HCT116 (cell line): ENCODE data around the gene GMDS. TPM values are rescaled to one million over a fixed set of nuclear protein-coding genes. Genes with fewer than 3 reads are reported as not detected.

Experiments
- ATAC-seq: fragments of 200-7000 bp; cut with Tn5 transposase; 2 replicates; pipeline ENCODE4 v1.9.1; 2020; ENCODE audit warnings: mild to moderate bottlenecking, moderate library complexity
- BruUV-seq: library from RNA; stranded (reverse); fragments of 400-500 nt; replicated peaks from 2 replicates; lab custom pipeline; 2021; lab: Mats Ljungman, UMichigan
- CTCF ChIA-PET: fragments of 300-600 bp; sonication (Branson Sonifier 250); formaldehyde crosslinking; loops from one replicate; lab custom pipeline; 2021; ENCODE audit warnings: antibody characterized with exemption; lab: Charles Lee
- POLR2A ChIA-PET: fragments of 300-600, 350-600 bp; sonication (Branson Sonifier 250); formaldehyde crosslinking; loops from one replicate; lab custom pipeline; 2021; ENCODE audit warnings: antibody characterized with exemption; lab: Charles Lee
- RAD21 ChIA-PET, 2 experiments: fragments of 300-600 bp; sonication (Branson Sonifier 250); formaldehyde crosslinking; loops; one replicate each; lab custom pipeline; 2023; ENCODE audit warnings: low total read pairs in 2 of 2; ENCODE audit not compliant: uncharacterized antibody in 2 of 2, unreplicated experiment in 2 of 2, low non-redundant PET in 1 of 2; lab: Charles Lee
- DNase-seq: peaks from one replicate; pipeline ENCODE4 v3.0.0-alpha.2; 2010; ENCODE audit warnings: low read depth, low spot score
- H2AFZ ChIP-seq: fragments of 200-600 bp; shearing (Covaris generic), sonication (generic); 2 replicates; pipeline ENCODE4 v1.6.1; 2017; ENCODE audit warnings: low read depth, mixed run types, mixed read lengths, antibody characterized with exemption, low read length; ENCODE audit not compliant: poor library complexity, severe bottlenecking
- H3K27ac ChIP-seq: 2 replicates; pipeline ENCODE4 v1.5.1; 2012; ENCODE audit warnings: low read depth, low read length
- H3K27me3 ChIP-seq: fragments of 200-600 bp; sonication (generic); 2 replicates; pipeline ENCODE4 v1.6.1; 2016; ENCODE audit warnings: mixed run types, low read length, mixed read lengths; ENCODE audit not compliant: insufficient read depth
- H3K36me3 ChIP-seq, 2 experiments: fragments of 200-500 bp in 1 of 2; fragments of 200-600 bp in 1 of 2; sonication (Bioruptor generic) in 1 of 2; sonication (generic) in 1 of 2; 2 replicates each; pipeline versions ENCODE4 v1.5.1 to v1.6.1; 2014 to 2016; ENCODE audit warnings: low read length in 2 of 2, inconsistent platforms in 1 of 2, mixed read lengths in 1 of 2, mixed run types in 1 of 2; ENCODE audit not compliant: insufficient read depth in 2 of 2, control insufficient read depth in 1 of 2
- H3K4me1 ChIP-seq, 2 experiments: fragments of 200-600 bp in 1 of 2; sonication (generic) in 1 of 2; 2 replicates each; pipeline versions ENCODE4 v1.5.1 to v1.6.1; 2012 to 2017; ENCODE audit warnings: low read length in 2 of 2, inconsistent platforms in 1 of 2, mild to moderate bottlenecking in 1 of 2, mixed read lengths in 1 of 2, mixed run types in 1 of 2, moderate library complexity in 1 of 2; ENCODE audit not compliant: insufficient read depth in 2 of 2, control insufficient read depth in 1 of 2
- H3K4me2 ChIP-seq: fragments of 200-600 bp; sonication (generic); 2 replicates; pipeline ENCODE4 v1.6.1; 2017; ENCODE audit warnings: mixed run types, low read length, mixed read lengths
- H3K4me3 ChIP-seq, 2 experiments: fragments of 200-600 bp in 1 of 2; sonication (generic) in 1 of 2; replicated peaks in 1 of 2; 2 replicates each; pipeline ENCODE4 v1.5.1; 2011 to 2016; ENCODE audit warnings: low read length in 2 of 2, control low read depth in 1 of 2, low read depth in 1 of 2, mild to moderate bottlenecking in 1 of 2, mixed read lengths in 1 of 2, mixed run types in 1 of 2
- H3K79me2 ChIP-seq: fragments of 200-600 bp; sonication (generic); 2 replicates; pipeline ENCODE4 v1.6.1; 2017; ENCODE audit warnings: mild to moderate bottlenecking, mixed run types, low read length, moderate library complexity, mixed read lengths; ENCODE audit not compliant: insufficient read depth
- H3K9ac ChIP-seq: fragments of 200-600 bp; sonication (generic); 2 replicates; pipeline ENCODE4 v1.6.1; 2016; ENCODE audit warnings: low read length, mixed read lengths
- H3K9me2 ChIP-seq: fragments of 200-600 bp; sonication (generic), shearing (Covaris generic); 2 replicates; pipeline ENCODE4 v1.6.1; 2017; ENCODE audit warnings: mixed run types, mild to moderate bottlenecking, moderate library complexity; ENCODE audit not compliant: insufficient read depth
- H3K9me3 ChIP-seq, 2 experiments: fragments of 200-500 bp in 1 of 2; fragments of 200-600 bp in 1 of 2; sonication (Bioruptor generic) in 1 of 2; sonication (generic) in 1 of 2; 2 replicates each; pipeline ENCODE4 v1.6.1; 2014 to 2017; ENCODE audit warnings: low read length in 2 of 2, mixed read lengths in 2 of 2, inconsistent platforms in 1 of 2, low read depth in 1 of 2, mild to moderate bottlenecking in 1 of 2, mixed run types in 1 of 2, moderate library complexity in 1 of 2; ENCODE audit not compliant: control insufficient read depth in 1 of 2, insufficient read depth in 1 of 2
- H4K20me1 ChIP-seq: fragments of 200-600 bp; sonication (generic), shearing (Covaris generic); 2 replicates; pipeline ENCODE4 v1.6.1; 2017; ENCODE audit warnings: mixed run types, mild to moderate bottlenecking, moderate library complexity; ENCODE audit not compliant: insufficient read depth
- CEBPB ChIP-seq: IDR thresholded peaks from 2 replicates; pipeline ENCODE4 v1.6.1; 2012; ENCODE audit warnings: low read depth
- CTCF ChIP-seq, 3 experiments: fragments of 200-600 bp in 1 of 3; sonication (generic) in 1 of 3; IDR thresholded peaks in 2 of 3; conservative IDR thresholded peaks in 1 of 3; 2 replicates each; pipeline ENCODE4 v1.5.1; 2012 to 2017; ENCODE audit warnings: low read depth in 2 of 3, low read length in 2 of 3, antibody characterized with exemption in 1 of 3, borderline replicate concordance in 1 of 3, control low read depth in 1 of 3, mild to moderate bottlenecking in 1 of 3, mixed read lengths in 1 of 3, mixed run types in 1 of 3, moderate library complexity in 1 of 3; ENCODE audit not compliant: insufficient read depth in 1 of 3
- EGR1 ChIP-seq: IDR thresholded peaks from 2 replicates; pipeline ENCODE4 v1.6.1; 2012; ENCODE audit warnings: low read depth
- ELF1 ChIP-seq: IDR thresholded peaks from 2 replicates; pipeline ENCODE4 v1.6.1; 2012; ENCODE audit warnings: low read depth, borderline replicate concordance
- EZH2phosphoT487 ChIP-seq: fragments of 200-600 bp; IDR thresholded peaks from 2 replicates; pipeline ENCODE4 v1.6.1; 2018; ENCODE audit warnings: antibody characterized with exemption, borderline replicate concordance
- FOSL1 ChIP-seq: IDR thresholded peaks from 2 replicates; pipeline ENCODE4 v1.6.1; 2012; ENCODE audit warnings: low read depth
- JUND ChIP-seq: IDR thresholded peaks from 2 replicates; pipeline ENCODE4 v1.6.1; 2012
- POLR2AphosphoS5 ChIP-seq: IDR thresholded peaks from 2 replicates; pipeline ENCODE4 v1.6.1; 2011; ENCODE audit warnings: mild to moderate bottlenecking, low read depth, low read length, moderate library complexity
- SP1 ChIP-seq: IDR thresholded peaks from 2 replicates; pipeline ENCODE4 v1.6.1; 2012; ENCODE audit warnings: low read depth
- SRF ChIP-seq: IDR thresholded peaks from 2 replicates; pipeline ENCODE4 v1.6.1; 2012; ENCODE audit warnings: low read depth
- TCF7L2 ChIP-seq: IDR thresholded peaks from 2 replicates; pipeline ENCODE4 v1.7.0; 2011; ENCODE audit warnings: borderline replicate concordance, inconsistent platforms; ENCODE audit not compliant: insufficient read depth, insufficient read length; ENCODE audit errors: extremely low read depth
- YY1 ChIP-seq: IDR thresholded peaks from 2 replicates; pipeline ENCODE4 v1.6.1; 2011; ENCODE audit warnings: low read length, low read depth, moderate library complexity, mild to moderate bottlenecking; ENCODE audit not compliant: insufficient replicate concordance; ENCODE audit errors: extremely low read depth
- ZBTB33 ChIP-seq: IDR thresholded peaks from 2 replicates; pipeline ENCODE4 v1.6.1; 2011; ENCODE audit warnings: mild to moderate bottlenecking, low read length, moderate library complexity; ENCODE audit not compliant: insufficient replicate concordance; ENCODE audit errors: extremely low read depth
- ZNF274 ChIP-seq: fragments of 200-500 bp; sonication (Bioruptor generic); IDR thresholded peaks from 2 replicates; pipeline ENCODE4 v1.6.1; 2014; ENCODE audit warnings: mild to moderate bottlenecking, low read depth, low read length, inconsistent platforms
- intact Hi-C: fragments of 100-400 bp; cut with micrococcal nuclease; formaldehyde crosslinking; loops from 2 replicates; pipeline ENCODE4 v1.10.0; 2022
- total RNA-seq: library from RNA; stranded (reverse); gene quantifications from one replicate; pipeline ENCODE4 v1.2.1, GENCODE V29; 2021; ENCODE audit not compliant: unreplicated experiment

GMDS gene
- total RNA-seq, 1 experiment from 2014 or later = 34.4 TPM

GRCh38 chr6:2218866-2219265 lies 26.5 kb downstream of the GMDS start:
- RAD21 ChIA-PET = no interaction called here
- Histone ChIP-seq H3K4me2 (no peak overlapping the region), H4K20me1 (no peaks in the 10 kb centered on the region), H3K27me3 (no peaks in the 10 kb centered on the region), H3K79me2 (peaks cover 4% of the 10 kb centered on the region; the same call in 1 of the 2 replicates), H2AFZ (no peak overlapping the region), H3K4me1 (no peaks in the 10 kb centered on the region), H3K9me2 (no peaks in the 10 kb centered on the region), H3K9ac (no peak overlapping the region), H3K27ac (no peak overlapping the region), H3K36me3 (no peaks in the 10 kb centered on the region), H3K9me3 (no peaks in the 10 kb centered on the region), H3K4me3 (no peak overlapping the region)
- no peak for DNase-seq
- BruUV-seq = no TSS peak
- POLR2A ChIA-PET = no interaction called here
- CTCF ChIA-PET = interaction anchor here (0.9 kb wide), 1 partner anchor 9 kb away, joined by 3 read pairs; no protein-coding TSS in a partner anchor
- ATAC-seq = no peak
- intact Hi-C loops = no loop called here
- TF ChIP-seq EGR1 = no peak
- TF ChIP-seq CEBPB = no peak
- TF ChIP-seq ZBTB33 = no peak
- no peak for TF ChIP-seq ELF1
- no peak for TF ChIP-seq ZNF274
- no peak for TF ChIP-seq SP1
- TF ChIP-seq JUND = no peak
- no peak for TF ChIP-seq TCF7L2
- TF ChIP-seq EZH2phosphoT487 = no peak
- TF ChIP-seq SRF = no peak
- TF ChIP-seq YY1 = no peak
- TF ChIP-seq FOSL1 = no peak
- TF ChIP-seq POLR2AphosphoS5 = no peak
- TF ChIP-seq CTCF (IDR thresholded peaks at IDR 0.05 in 2 of 3, conservative IDR thresholded peaks at IDR 0.05 in 1 of 3; ENCODE audit: borderline replicate concordance in 1 of 3, insufficient read depth in 1 of 3, low read depth in 2 of 3, low read length in 2 of 3) = no peak
